ENCODE results near the gene PIK3R2.

PIK3R2 gene

GRCh38 chr19:18173054-18173571, 20.1 kb downstream of the PIK3R2 start:
- DNase-seq (ENCODE audit: low spot score) = no peak

GRCh38 chr19:18173572-18174288, 20.8 kb downstream of the PIK3R2 start, which contains the start of gene IFI30:
IFI30 (plus strand) TSS chr19:18173813; CDS start chr19:18173842, 29 bp downstream.
- DNase-seq (ENCODE audit: low spot score) = peak; percentile 87

GRCh38 chr19:18174983-18175382, 22.0 kb downstream of the PIK3R2 start:
- DNase-seq (ENCODE audit: low spot score) = no peak

- DNase-seq (ENCODE audit: low spot score) = no peak
Observed at GRCh38 chr19:18176367-18177310, 23.7 kb downstream of the PIK3R2 start.

- DNase-seq (ENCODE audit: low spot score) = no peak
Observed at GRCh38 chr19:18179957-18180356, 27.0 kb downstream of the PIK3R2 start.

GRCh38 chr19:18183529-18183928, 30.6 kb downstream of the PIK3R2 start:
- no peak for DNase-seq (ENCODE audit: low spot score)

GRCh38 chr19:18185538-18185937, 32.6 kb downstream of the PIK3R2 start:
- no peak for DNase-seq (ENCODE audit: low spot score)

GRCh38 chr19:18190278-18190677, 37.3 kb downstream of the PIK3R2 start:
- DNase-seq (ENCODE audit: low spot score) = no peak

GRCh38 chr19:18191640-18192062, 38.7 kb downstream of the PIK3R2 start:
- DNase-seq (ENCODE audit: low spot score) = no peak

GRCh38 chr19:18192673-18193387, 39.9 kb downstream of the PIK3R2 start, which contains the start of gene MPV17L2:
MPV17L2 (plus strand) TSS chr19:18193218; CDS start chr19:18193282, 64 bp downstream.
- DNase-seq (ENCODE audit: low spot score) = peak; percentile 100

GRCh38 chr19:18193388-18194180, 40.6 kb downstream of the PIK3R2 start:
- DNase-seq (ENCODE audit: low spot score) = no peak

GRCh38 chr19:18194181-18194530, 41.2 kb downstream of the PIK3R2 start:
- DNase-seq (ENCODE audit: low spot score) = no peak

- DNase-seq (ENCODE audit: low spot score) = no peak
Observed at GRCh38 chr19:18194554-18195238, 41.7 kb downstream of the PIK3R2 start.

GRCh38 chr19:18196511-18196845, 43.5 kb downstream of the PIK3R2 start:
- DNase-seq (ENCODE audit: low spot score) = no peak

GRCh38 chr19:18197306-18197705, 44.3 kb downstream of the PIK3R2 start:
- DNase-seq (ENCODE audit: low spot score) = no peak

GRCh38 chr19:18197941-18198340, 45.0 kb downstream of the PIK3R2 start:
- DNase-seq (ENCODE audit: low spot score) = no peak

GRCh38 chr19:18198374-18198773, 45.4 kb downstream of the PIK3R2 start:
- no peak for DNase-seq (ENCODE audit: low spot score)

- DNase-seq (ENCODE audit: low spot score) = no peak
Observed at GRCh38 chr19:18202397-18202777, 49.4 kb downstream of the PIK3R2 start.

GRCh38 chr19:18202778-18203407, 49.9 kb downstream of the PIK3R2 start:
- DNase-seq (ENCODE audit: low spot score) = no peak

GRCh38 chr19:18203408-18203862, 50.5 kb downstream of the PIK3R2 start:
- no peak for DNase-seq (ENCODE audit: low spot score)

All from SW480 (cell line).